Measurements from ENCODE around the gene LIPT2. TPM values are rescaled to one million over a fixed set of nuclear protein-coding genes. Genes with fewer than 3 reads are reported as not detected.
"Not testable (repeated sequence)": the region's sequence is repeated elsewhere in the genome, so short reads cannot be mapped to it uniquely, and the experiment has no call there.

The LIPT2 gene
- total RNA-seq: 1.9 and 5.3 TPM in 2 replicates

- Histone ChIP-seq H3K27me3 (ENCODE audit: control insufficient read depth, insufficient read depth, low read length) (no peaks in the 10 kb centered on the region), H3K4me3 (ENCODE audit: low read depth, low read length) (peak within 1 kb of the TSS; percentile 86), H3K36me3 (ENCODE audit: control insufficient read depth, insufficient read depth, low read length) (no peaks in the 10 kb centered on the region)
- peak; percentile 96 for DNase-seq (ENCODE audit: low read depth)
- no peak for TF ChIP-seq CTCF (IDR thresholded peaks at IDR 0.05; ENCODE audit: insufficient read depth, low read length, poor library complexity, severe bottlenecking)
Measured at GRCh38 chr11:74492974-74493790, at the start of gene LIPT2. TSS of gene LIPT2 (minus strand) at chr11:74493724. CDS start at chr11:74493703, 21 bp downstream.

- Histone ChIP-seq H3K4me3 (ENCODE audit: low read depth, low read length) (no peak overlapping the region), H3K36me3 (ENCODE audit: control insufficient read depth, insufficient read depth, low read length) (no peaks in the 10 kb centered on the region), H3K27me3 (ENCODE audit: control insufficient read depth, insufficient read depth, low read length) (no peaks in the 10 kb centered on the region)
- no peak for TF ChIP-seq CTCF (IDR thresholded peaks at IDR 0.05; ENCODE audit: insufficient read depth, low read length, poor library complexity, severe bottlenecking)
- DNase-seq (ENCODE audit: low read depth): no peak
Measured at GRCh38 chr11:74541466-74541865, 47.9 kb upstream of the LIPT2 start.

- H3K36me3 ChIP-seq (ENCODE audit: control insufficient read depth, insufficient read depth, low read length): no peaks in the 10 kb centered on the region
- TF ChIP-seq CTCF (IDR thresholded peaks at IDR 0.05; ENCODE audit: insufficient read depth, low read length, poor library complexity, severe bottlenecking): no peak
- no peak for DNase-seq (ENCODE audit: low read depth)
- no peaks in the 10 kb centered on the region for H3K27me3 ChIP-seq (ENCODE audit: control insufficient read depth, insufficient read depth, low read length)
- no peak overlapping the region for H3K4me3 ChIP-seq (ENCODE audit: low read depth, low read length)
Measured at GRCh38 chr11:74540270-74540669, 46.7 kb upstream of the LIPT2 start.

GRCh38 chr11:74538680-74539079, 45.2 kb upstream of the LIPT2 start:
- Histone ChIP-seq H3K36me3 (ENCODE audit: control insufficient read depth, insufficient read depth, low read length) (no peaks in the 10 kb centered on the region), H3K4me3 (ENCODE audit: low read depth, low read length) (no peak overlapping the region), H3K27me3 (ENCODE audit: control insufficient read depth, insufficient read depth, low read length) (no peaks in the 10 kb centered on the region)
- no peak for TF ChIP-seq CTCF (IDR thresholded peaks at IDR 0.05; ENCODE audit: insufficient read depth, low read length, poor library complexity, severe bottlenecking)
- DNase-seq (ENCODE audit: low read depth): no peak

GRCh38 chr11:74535371-74536160, 42.0 kb upstream of the LIPT2 start:
- no peaks in the 10 kb centered on the region for H3K27me3 ChIP-seq (ENCODE audit: control insufficient read depth, insufficient read depth, low read length)
- no peaks in the 10 kb centered on the region for H3K36me3 ChIP-seq (ENCODE audit: control insufficient read depth, insufficient read depth, low read length)
- no peak for DNase-seq (ENCODE audit: low read depth)
- H3K4me3 ChIP-seq (ENCODE audit: low read depth, low read length): no peak overlapping the region
- no peak for TF ChIP-seq CTCF (IDR thresholded peaks at IDR 0.05; ENCODE audit: insufficient read depth, low read length, poor library complexity, severe bottlenecking)

- H3K27me3 ChIP-seq (ENCODE audit: control insufficient read depth, insufficient read depth, low read length); H3K36me3 ChIP-seq (ENCODE audit: control insufficient read depth, insufficient read depth, low read length); DNase-seq (ENCODE audit: low read depth); H3K4me3 ChIP-seq (ENCODE audit: low read depth, low read length): not testable (repeated sequence)
Measured at GRCh38 chr11:74534946-74535275, 41.4 kb upstream of the LIPT2 start.
